Vagina (tissue), 2 donors: ENCODE results near the gene CD248.

Source experiments
- POLR2A ChIP-seq, 2 donors: fragments of 450-650 bp; IDR thresholded peaks; one replicate each; pipeline ENCODE4 v1.6.1; 2017; ENCODE audit warnings: antibody characterized with exemption in 2 of 2, mild to moderate bottlenecking in 2 of 2, moderate library complexity in 2 of 2
- TF ChIP-seq, protein P1 (sequence below), 3 experiments: fragments of 450-650 bp in 2 of 3; fragments of 200-600 bp in 1 of 3; sonication (generic) in 1 of 3; IDR thresholded peaks; one replicate each; pipeline ENCODE4 v1.5.1; 2017 to 2019; ENCODE audit warnings: antibody characterized with exemption in 3 of 3, mild to moderate bottlenecking in 2 of 3, moderate library complexity in 2 of 3

DNA sequence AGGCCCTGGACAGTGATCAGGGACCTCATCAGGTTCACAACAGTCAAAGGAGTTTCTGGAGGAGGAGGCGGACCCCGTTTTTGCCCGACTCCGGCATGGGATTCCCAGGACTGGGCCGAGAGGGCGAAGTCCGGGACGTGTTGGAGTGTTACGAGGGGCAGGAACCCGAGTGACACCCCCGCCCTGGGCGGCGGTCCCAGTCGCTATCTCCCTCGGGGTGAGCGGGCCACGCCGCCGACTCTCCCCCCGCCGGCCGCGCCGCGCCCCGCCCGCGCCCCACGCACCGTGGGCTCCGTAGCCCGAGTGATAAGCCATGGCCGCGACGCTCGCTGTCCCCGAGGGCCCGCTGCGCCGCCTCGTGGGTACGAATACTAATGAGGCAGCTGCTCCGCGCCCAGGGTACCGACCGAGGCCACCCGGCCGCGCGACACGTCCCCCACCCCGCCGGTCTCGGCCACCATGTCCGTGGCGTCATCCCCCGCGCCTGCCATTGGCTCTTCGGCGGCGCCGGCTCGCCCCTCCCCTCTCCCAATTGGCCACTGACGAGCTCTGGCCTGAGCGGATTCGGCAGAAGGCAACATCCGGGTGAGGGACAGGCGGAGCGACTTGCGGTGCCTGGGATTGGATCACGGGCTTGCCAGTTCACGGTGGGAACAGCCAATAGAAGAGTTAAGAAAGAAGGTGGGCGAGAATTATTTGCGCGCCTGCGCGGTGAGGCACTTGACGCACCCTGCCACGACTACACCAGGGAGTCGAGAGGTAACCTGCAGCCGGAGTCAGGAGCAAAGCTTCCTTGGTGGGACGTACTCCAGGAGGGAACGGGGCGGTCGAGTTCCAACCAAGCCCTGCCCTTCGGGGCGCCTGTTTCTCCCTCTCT, 27.9 kb downstream of the CD248 start, which contains the start of gene YIF1A:
- TF ChIP-seq, protein P1, sequence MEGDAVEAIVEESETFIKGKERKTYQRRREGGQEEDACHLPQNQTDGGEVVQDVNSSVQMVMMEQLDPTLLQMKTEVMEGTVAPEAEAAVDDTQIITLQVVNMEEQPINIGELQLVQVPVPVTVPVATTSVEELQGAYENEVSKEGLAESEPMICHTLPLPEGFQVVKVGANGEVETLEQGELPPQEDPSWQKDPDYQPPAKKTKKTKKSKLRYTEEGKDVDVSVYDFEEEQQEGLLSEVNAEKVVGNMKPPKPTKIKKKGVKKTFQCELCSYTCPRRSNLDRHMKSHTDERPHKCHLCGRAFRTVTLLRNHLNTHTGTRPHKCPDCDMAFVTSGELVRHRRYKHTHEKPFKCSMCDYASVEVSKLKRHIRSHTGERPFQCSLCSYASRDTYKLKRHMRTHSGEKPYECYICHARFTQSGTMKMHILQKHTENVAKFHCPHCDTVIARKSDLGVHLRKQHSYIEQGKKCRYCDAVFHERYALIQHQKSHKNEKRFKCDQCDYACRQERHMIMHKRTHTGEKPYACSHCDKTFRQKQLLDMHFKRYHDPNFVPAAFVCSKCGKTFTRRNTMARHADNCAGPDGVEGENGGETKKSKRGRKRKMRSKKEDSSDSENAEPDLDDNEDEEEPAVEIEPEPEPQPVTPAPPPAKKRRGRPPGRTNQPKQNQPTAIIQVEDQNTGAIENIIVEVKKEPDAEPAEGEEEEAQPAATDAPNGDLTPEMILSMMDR (IDR thresholded peaks at IDR 0.05), result peak in 1 of 3 experiments; percentile 14
- TF ChIP-seq POLR2A (IDR thresholded peaks at IDR 0.05), result peak in 1 of 2 donors; percentile 93
